ENCODE results near the gene BTK. TPM values are rescaled to one million over a fixed set of nuclear protein-coding genes. Genes with fewer than 3 reads are reported as not detected.

Gene BTK
- total RNA-seq, 4 donors from 2014 or later = 9.5 to 45.7 (median 19.6) TPM

DNA sequence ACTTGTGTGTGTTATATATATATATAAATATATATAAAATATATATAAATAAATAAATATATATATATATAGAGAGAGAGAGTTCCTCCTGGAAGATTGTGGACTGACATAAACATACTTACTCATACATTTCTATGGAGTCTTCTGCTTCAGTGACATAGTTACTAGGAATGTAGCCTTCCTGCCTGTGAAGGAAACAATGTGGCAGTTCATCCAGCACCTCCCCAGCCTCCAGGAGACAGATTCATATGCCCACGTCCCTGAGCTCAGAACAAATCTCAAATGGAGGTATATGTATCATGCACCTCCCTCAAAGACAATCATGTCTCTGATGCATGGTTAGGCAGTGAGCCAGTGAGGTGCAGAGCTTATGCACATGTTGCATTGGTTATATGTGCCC, 26.0 kb downstream of the BTK start:
- TF ChIP-seq, protein P1, sequence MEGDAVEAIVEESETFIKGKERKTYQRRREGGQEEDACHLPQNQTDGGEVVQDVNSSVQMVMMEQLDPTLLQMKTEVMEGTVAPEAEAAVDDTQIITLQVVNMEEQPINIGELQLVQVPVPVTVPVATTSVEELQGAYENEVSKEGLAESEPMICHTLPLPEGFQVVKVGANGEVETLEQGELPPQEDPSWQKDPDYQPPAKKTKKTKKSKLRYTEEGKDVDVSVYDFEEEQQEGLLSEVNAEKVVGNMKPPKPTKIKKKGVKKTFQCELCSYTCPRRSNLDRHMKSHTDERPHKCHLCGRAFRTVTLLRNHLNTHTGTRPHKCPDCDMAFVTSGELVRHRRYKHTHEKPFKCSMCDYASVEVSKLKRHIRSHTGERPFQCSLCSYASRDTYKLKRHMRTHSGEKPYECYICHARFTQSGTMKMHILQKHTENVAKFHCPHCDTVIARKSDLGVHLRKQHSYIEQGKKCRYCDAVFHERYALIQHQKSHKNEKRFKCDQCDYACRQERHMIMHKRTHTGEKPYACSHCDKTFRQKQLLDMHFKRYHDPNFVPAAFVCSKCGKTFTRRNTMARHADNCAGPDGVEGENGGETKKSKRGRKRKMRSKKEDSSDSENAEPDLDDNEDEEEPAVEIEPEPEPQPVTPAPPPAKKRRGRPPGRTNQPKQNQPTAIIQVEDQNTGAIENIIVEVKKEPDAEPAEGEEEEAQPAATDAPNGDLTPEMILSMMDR (IDR thresholded peaks at IDR 0.05; ENCODE audit: low read depth) = no peak

DNA sequence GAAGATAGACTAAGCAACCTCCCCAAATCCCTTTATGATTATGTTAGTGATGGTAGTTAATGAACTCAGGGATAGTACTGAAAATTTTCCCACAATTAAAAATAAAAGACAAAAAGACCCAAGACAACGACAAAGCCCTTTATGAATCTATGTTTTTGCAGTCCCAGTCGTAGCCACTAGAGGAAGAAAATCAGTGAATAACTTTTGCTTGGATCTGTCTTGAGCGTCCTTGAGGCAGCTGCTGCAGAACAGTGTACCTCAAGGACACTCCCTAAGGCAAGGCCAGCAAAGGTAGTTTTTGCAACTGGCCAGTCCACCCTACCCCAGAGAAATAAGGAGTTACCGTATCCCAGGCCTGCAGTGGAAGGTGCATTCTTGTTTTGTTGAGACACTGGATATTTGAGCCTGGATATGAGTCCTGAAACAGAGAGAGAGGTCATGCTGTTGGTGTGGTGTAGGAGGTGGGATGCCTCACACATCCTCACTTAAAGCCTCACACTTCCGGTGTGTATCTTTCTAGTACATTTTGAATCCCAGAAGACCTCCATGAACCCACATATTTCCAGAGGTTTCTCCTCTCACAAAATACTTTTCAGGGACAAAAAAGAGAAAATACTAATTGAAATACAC, 28.7 kb downstream of the BTK start:
- TF ChIP-seq, protein P1 (IDR thresholded peaks at IDR 0.05; ENCODE audit: low read depth) = no peak

DNA sequence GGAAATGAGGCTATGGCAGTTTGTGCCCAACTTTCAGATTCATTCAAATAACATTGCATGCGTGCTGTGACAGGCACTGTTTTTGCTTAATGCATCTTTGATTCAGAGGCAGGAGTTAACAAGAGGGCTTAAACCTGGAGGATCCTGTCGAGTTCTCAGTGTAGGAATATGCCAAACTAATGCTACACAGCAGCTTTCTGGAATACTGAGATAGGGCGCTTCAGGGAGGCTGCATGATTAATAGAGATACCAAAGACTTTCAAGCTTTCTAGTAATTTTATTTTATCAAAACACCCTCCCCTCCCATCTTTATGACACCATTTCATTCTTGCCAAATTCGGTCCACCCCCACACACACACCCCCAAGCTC, 36.8 kb downstream of the BTK start:
- TF ChIP-seq, protein P1 (IDR thresholded peaks at IDR 0.05; ENCODE audit: low read depth) = no peak

DNA sequence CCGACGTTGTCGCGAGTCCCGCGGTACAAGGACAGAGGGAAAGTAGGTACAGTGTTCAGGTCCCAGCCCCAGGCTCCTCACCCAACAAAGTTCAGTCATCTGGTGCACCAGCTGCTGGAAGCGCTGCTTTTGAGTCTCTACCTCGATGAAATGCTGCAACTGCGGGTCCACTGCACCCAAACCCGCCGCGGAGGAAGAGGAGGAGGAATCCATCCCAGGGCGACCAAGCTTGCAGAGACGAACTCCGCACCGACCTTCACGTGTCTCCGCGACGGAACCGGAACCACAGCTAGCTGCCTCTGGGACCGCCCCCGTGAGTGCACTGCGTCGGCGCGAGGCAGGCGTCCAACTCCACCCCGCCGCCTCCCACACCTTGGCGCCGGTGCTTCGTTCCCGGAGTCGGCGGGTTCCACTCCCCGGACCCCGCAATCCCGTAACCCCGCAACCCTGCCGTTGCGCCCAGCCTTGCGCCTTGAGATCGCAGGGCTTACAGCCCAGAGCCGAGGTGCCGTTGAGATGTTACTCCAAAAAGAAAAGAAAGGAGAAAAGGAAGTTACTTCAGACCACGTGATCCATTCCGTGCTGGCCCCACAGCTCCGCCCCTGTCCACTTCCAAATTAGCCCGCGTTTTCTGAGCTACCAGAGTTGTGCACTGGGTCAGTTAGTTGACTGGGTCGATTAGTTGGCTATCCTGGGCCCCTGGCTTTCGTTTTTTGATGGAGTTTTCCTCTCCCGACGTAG, 37.4 kb downstream of the BTK start, which contains the start of gene TIMM8A:
Gene TIMM8A, minus strand, starts transcription at position 291 of the 741 bp plus-strand sequence. Its CDS starts 78 bp downstream, at position 213.
- TF ChIP-seq, protein P1 (IDR thresholded peaks at IDR 0.05; ENCODE audit: low read depth) = no peak

- TF ChIP-seq, protein P1 (IDR thresholded peaks at IDR 0.05; ENCODE audit: low read depth) = no peak
Observed at GRCh38 chrX:101347859-101348451, 38.0 kb downstream of the BTK start.

GRCh38 chrX:101337776-101338271, 48.2 kb downstream of the BTK start:
- TF ChIP-seq, protein P1 (IDR thresholded peaks at IDR 0.05; ENCODE audit: low read depth) = no peak

DNA sequence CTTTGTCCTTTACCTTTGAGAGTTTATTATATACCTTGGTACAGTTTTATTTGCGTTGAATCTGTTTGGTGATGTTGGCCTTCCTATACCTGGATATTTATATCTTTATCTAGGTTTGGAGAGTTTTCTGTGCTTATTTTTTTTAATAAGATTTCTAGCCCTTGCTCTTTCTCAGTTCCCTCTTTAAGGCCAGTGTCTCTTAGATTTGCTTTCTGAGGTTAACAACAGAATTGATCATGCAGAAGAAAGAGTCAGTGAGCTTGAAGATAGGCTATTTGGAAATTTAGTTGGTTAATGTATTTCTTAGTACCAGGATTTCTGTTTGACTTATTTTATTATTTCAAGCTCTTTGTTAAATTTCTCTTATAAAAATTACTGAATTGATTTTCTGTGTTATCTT, 82.2 kb downstream of the BTK start:
- TF ChIP-seq, protein P1 (IDR thresholded peaks at IDR 0.05; ENCODE audit: low read depth) = no peak

Data from subcutaneous adipose tissue (tissue), 4 donors.